Stimulated activated CD4-positive, alpha-beta T cell treated with anti-CD3 and anti-CD28 coated beads, TNF-alpha, amount 100 ng/mL, for 48 hours (primary cell): ENCODE results near the gene LRIG1.

Experiments used
- DNase-seq, 3 donors: peaks; one replicate each; pipeline ENCODE4 v3.0.0-alpha.2; 2020; ENCODE audit warnings: low read depth in 3 of 3

LRIG1 gene

DNA sequence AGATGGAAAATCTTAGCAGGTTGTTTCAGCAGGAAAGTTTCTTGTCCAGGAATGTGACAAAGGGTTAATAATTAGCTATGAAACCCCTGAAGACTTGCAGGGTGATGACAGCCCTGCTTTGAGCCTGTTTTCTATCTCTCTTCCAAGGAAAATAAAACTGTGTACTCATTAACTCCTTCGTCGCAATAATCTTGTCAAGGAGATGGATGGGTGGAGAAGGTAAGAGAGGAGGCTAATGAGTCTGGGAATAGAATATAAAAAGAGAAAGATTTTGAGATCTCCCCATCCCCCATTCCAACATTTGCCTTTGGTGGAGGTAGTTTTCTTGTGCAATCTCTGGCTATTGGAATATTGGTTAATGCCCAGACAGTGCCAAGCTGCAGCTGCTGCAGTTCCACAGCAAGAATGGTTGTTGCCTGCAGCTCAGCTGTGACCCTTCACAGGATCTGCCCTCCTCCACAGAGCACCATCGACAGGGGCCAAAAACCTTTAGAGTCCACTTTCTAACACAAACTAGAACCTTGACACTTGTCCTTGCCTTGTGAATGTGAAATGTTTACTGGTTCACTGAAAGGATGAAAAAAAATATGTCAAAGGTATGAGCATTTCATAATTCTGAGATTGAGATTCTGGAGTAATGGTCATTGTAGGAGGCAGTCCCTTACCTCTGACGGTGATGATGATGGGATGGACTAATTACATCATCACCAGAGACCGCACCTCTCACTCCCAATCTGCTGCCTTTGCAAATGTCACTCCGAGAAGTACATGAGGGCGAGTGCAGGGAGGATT lies 4.2 kb upstream of the LRIG1 start:
- no peak for DNase-seq

DNA sequence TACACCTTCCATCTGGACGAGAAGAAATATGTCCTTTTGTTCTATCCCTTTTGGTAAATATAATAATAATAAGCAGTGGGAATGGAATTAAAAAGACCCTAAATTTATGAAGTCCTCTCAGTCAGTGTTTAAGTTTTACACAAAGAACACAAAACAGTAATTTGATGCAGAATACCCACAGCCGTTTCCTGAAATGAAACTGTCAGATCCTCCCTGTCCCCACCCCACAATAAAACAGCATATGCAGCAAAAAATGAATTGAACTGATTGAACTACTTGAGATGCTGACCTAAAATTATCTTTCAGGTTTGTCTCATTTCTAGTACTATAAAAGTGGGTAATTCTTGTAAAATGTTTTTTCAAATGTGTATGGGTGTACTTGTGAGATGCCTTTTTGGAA lies 2.2 kb upstream of the LRIG1 start:
- no peak for DNase-seq

DNA sequence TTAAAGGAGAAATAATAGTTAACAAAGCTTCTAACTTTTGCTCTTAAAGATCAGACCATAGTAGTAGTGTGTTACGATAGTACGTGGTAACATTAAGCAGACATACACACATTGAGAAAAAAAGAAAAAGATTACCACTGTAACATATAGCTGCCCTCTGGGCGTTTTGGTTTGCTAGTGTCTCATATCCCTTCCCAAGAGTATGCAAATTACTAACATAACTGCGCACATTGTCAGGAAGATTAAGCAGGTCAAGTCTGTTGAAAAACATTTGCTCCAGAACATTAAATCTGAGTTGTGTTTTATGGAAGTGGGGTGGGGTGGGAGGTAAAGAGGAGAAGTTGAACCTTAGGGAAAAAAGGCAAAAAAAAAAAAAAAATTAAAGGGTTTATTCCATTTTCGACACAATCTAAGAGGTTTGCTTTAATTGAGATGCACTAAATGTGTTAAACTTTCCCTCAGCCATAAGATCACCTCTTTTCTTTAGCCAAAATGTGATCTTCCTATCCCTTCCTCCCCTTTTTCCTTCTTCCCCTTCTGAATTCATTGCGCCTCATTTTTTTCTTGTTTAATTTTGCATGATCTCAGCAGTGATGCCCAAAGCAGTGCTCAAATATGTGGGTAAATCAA lies 1.5 kb upstream of the LRIG1 start:
- no peak for DNase-seq

- no peak for DNase-seq
Measured at GRCh38 chr3:66501483-66502244, 842 bp upstream of the LRIG1 start.

GRCh38 chr3:66499881-66500575 lies 794 bp downstream of the LRIG1 start:
- no peak for DNase-seq

- no peak for DNase-seq
Measured at GRCh38 chr3:66498687-66499621, 1.9 kb downstream of the LRIG1 start.

DNA sequence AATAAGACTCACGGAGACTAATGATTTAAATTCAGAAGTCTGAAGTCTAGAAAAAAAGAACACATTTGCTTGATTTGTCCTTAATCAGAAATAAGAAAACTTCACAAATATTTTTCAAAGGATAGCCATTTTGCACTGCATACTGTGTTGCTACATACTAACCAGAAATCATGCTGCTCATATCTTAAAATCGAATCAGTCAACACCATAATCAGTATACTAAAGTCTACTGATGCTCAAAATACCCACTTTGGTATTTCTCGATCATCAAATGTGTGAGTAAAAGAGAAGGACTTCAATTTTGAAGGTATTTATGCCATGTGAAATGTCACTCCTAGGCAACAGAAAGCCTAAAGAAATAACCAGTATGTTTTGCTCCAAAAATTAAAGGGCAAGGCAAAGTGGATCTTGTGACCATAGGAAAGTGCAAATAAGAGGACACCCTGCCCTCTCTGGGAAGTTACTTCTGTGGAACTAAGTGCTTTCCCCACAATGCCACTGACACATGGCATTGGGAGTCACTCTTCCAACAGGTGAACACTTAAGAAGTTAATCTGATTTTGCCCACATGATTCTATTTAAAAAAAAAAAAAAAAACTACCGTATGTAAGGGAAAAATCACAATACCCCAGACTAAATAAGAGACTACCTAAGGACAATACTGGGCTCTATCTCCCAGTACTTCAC lies 2.7 kb downstream of the LRIG1 start:
- no peak for DNase-seq

DNA sequence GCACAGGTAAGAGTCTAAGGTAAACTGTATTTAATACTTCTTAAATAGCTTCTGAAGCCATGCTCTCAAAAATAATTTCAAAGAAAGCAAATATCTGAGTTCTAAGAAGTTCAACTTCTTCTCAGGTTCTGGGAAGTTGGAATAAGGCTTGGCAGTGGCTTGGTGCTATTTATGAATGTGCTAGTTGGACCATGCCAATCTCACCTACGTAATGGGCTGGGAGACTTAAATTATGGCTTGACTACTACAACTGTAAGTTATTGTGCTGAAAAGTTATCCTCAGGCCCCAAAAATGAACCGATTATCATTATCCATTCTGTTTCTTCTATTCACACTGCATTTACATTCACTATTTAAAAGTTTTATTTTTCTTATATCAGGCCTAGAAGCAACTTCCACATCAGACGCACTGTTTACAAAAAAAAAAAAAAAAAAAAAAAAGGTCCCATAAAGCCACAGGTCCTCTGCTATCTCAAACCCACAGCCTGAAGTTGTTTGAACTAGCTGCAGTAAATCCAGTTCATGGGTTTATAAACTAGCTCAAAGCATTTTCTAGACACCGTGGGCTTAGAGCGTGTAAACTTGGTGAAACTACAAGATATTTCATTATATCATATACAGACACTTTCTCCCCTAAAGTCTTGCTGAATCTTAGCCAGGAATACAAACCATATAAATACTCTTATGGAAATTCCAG lies 3.4 kb downstream of the LRIG1 start:
- DNase-seq: no peak

- DNase-seq: no peak
Measured at GRCh38 chr3:66496746-66497145, 4.1 kb downstream of the LRIG1 start.

GRCh38 chr3:66496301-66496700 lies 4.5 kb downstream of the LRIG1 start:
- no peak for DNase-seq

DNA sequence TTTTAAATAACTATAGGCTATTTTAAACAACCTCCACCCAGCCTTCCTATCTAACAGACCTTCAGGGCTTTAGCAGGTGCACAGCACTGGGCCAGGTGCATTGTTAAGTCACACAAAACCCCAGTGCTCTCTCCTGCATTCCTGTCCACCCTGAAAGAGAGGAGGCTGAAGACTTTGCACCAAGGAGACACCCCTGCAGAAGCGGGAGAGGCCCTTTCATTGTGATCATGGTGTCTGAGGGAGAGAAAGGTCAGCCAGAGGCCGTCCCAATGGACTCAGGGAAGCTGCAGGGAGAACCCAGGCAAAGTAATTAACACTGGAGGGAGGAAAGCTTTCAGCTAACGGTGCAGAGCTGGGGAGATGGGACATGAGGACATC lies 5.2 kb downstream of the LRIG1 start:
- DNase-seq: no peak

GRCh38 chr3:66494959-66495667 lies 5.7 kb downstream of the LRIG1 start:
- no peak for DNase-seq

DNA sequence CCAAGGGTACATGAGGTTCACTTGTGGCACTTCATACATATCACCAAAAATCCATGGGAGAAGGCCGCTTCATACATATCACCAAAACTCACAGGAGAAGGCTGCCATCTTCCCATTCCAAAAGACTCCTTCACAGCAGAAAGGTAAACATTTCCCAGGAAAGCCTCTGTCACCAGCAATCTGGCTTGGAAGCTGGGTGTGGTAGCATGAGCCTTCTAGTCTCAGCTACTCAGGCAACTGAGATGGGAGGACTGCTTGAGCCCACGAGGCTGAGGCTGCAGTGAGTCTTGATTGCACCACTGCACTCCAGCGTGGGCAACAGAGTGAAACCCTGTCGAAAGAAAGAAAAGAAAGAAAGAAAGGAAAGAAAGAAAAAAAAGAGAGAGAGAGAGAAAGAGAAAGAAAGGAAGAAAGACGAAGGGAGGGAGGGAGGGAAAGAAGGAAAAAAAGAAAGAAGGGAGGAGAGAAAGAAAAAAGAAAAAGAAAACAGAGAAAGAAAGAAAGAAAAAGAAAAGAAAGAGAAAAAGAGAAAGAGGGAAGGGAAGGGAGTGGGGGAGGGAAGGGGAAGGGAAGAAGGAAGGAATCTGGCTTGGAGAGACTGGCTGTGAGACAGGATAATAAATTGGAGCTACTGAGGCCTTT lies 7.2 kb downstream of the LRIG1 start:
- DNase-seq: no peak

- no peak for DNase-seq
Measured at GRCh38 chr3:66492672-66493071, 8.2 kb downstream of the LRIG1 start.

DNA sequence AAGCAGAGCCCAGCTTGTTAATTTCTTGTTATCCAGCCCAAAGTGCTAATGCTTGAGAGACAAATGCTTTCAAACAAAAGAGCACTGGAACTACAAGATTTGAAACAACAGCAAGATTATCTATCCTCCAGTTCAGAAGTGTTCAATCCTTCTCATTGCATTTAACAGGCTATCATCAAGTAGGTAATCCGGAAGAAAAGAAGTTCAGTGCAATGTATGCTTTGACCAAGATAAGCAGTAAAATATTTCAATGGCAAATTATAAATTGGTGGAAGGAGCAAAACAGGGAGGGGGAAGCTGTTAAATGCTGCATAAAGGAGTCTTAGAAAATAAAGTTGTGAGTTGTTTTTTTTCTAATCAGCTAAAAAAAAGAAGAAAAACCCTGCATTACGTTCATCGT lies 8.8 kb downstream of the LRIG1 start:
- no peak for DNase-seq

GRCh38 chr3:66490984-66491383 lies 9.8 kb downstream of the LRIG1 start:
- no peak for DNase-seq

GRCh38 chr3:66490214-66490613 lies 10.6 kb downstream of the LRIG1 start:
- DNase-seq: no peak

DNA sequence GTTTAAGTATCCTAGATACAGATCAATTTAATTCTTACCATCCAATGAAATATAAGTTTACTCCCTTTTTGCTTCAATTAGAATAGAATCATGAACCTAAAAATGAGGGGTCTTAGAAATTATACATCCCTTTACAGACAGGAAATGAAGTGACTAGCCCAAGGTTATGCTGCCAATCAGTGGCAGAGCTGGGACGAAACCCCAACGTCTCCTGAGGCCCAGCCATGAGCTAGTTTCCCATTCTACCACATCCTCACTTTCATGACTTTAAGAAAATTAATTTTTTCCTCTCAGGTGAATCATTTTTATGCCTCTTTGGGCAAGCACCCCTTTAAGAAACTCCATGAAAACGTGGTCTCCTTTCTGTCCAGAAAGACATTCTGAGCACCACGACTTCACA lies 11.2 kb downstream of the LRIG1 start:
- no peak for DNase-seq

- DNase-seq: no peak
Measured at GRCh38 chr3:66489115-66489514, 11.7 kb downstream of the LRIG1 start.
